ENCODE data around the gene LLPH. TPM values are rescaled to one million over a fixed set of nuclear protein-coding genes. Genes with fewer than 3 reads are reported as not detected.

LLPH gene
- total and polyA plus RNA-seq, 2 donors from 2014 or later = 21.9 to 28.7 TPM

GRCh38 chr12:66107451-66107915, 23.1 kb downstream of the LLPH start:
- H3K36me3 ChIP-seq (ENCODE audit: control insufficient read depth in 2 of 3, insufficient read depth in 3 of 3, low read length in 3 of 3) = no peaks in the 10 kb centered on the region
- no peaks in the 10 kb centered on the region for H3K27me3 ChIP-seq (ENCODE audit: control insufficient read depth, insufficient read depth, low read length)
- H3K4me3 ChIP-seq (ENCODE audit: low read length in 3 of 3) = no peak overlapping the region
- peak; percentile 75 for TF ChIP-seq CTCF (IDR thresholded peaks at IDR 0.05; ENCODE audit: borderline replicate concordance, extremely low read depth, insufficient read depth)
- peak in 4 of 5 donors; percentile 69 to 96 (median 86) for DNase-seq
- no peak overlapping the region for H3K27ac ChIP-seq (ENCODE audit: low read depth in 2 of 2, low read length in 2 of 2)
- peak overlapping the region in 1 of 3 donors; percentile 12 for H3K9ac ChIP-seq (ENCODE audit: low read length in 3 of 3)
- no peaks in the 10 kb centered on the region for H3K9me3 ChIP-seq (ENCODE audit: control insufficient read depth in 2 of 3, insufficient read depth in 1 of 3, low read length in 3 of 3)
- FAIRE-seq = peak; percentile 17
- no peaks in the 10 kb centered on the region for H3K4me1 ChIP-seq (ENCODE audit: control insufficient read depth in 2 of 3, insufficient read depth in 2 of 3, low read depth in 1 of 3, low read length in 3 of 3)
- intact Hi-C loops (cut with DNase I) = no loop called here

DNA sequence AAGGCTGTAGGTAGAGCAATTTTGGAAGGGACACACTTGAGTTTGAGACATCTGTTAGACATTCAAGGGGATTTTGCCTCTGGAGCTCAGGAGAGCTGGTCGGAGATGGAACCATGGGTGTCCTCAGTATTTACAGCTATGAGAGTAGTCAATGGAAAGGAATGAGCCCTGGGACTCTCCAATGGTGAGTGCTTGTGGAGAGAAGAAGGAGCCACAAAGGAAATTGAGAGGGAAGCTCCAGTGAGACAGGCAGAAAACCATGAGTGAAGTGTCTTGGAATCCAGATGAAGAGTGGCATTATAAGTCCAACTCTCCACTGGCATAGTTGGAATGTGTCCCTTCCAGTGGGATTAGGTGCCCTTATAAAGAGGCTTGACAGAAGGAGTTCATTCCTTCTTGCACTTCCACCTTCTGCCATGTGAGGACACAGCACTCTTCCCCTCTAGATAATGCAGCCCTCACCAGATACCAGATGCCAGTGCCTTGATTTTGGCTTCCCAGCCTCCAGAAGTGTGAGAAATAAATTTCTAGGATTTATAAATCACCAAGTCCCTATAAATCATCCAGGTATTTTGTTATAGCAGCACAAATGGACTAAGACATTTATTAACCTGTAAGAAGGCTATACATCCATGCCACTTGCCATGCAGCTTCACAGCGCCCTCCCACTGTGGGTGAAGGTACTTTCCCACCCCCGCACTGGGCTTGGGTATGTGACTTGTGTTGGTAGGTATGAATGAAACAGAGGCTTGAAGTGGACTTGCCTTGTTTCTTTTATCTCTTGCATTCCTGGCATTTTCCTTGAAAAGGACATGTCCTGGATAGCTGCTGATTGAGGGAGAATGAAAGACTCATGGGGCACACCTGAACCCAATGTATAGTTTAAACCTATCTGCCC, 27.3 kb downstream of the LLPH start:
- no peak for DNase-seq
- Histone ChIP-seq H3K27me3 (ENCODE audit: control insufficient read depth, insufficient read depth, low read length) (no peaks in the 10 kb centered on the region), H3K9ac (ENCODE audit: low read length in 3 of 3) (no peak overlapping the region), H3K4me3 (ENCODE audit: low read length in 3 of 3) (no peak overlapping the region), H3K36me3 (ENCODE audit: control insufficient read depth in 2 of 3, insufficient read depth in 3 of 3, low read length in 3 of 3) (no peaks in the 10 kb centered on the region), H3K27ac (ENCODE audit: low read depth in 2 of 2, low read length in 2 of 2) (no peak overlapping the region), H3K9me3 (ENCODE audit: control insufficient read depth in 2 of 3, insufficient read depth in 1 of 3, low read length in 3 of 3) (no peaks in the 10 kb centered on the region), H3K4me1 (ENCODE audit: control insufficient read depth in 2 of 3, insufficient read depth in 2 of 3, low read depth in 1 of 3, low read length in 3 of 3) (no peaks in the 10 kb centered on the region)
- no peak for FAIRE-seq
- no peak for TF ChIP-seq CTCF (IDR thresholded peaks at IDR 0.05; ENCODE audit: borderline replicate concordance, extremely low read depth, insufficient read depth)
- intact Hi-C loops (cut with DNase I) = no loop called here

DNA sequence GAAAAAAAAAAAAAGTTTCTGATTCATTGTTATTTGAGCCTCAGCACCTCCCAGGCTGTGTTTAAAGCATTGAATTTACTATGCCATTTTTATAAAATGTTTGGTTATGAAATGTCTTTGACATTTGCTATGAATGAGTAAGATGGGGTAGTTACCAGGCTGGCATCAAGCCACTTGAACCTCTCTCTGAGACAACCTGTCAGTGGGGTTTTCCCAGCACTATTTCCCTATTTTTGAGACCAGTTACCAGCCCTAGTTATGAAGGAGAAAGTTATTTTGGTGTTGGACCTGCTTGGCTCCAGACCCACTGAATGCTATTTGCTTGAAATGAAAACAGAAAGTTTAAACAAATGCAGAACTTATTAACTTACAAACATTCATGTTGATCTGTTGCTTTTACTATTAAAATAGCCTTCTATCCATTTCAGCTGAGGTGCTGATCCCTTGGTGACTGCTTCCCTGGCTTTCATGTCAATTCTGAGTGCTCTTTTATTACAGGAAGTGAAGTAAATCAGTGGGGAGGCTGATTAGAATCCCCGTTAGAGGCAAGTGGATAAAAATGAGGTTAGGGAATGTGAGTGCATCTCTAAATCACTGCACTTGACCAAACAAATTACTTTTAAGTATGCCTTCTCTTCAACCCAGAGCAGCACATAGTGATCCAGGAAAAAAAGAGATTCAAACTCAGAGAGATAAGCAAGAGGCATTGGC, 37.8 kb downstream of the LLPH start:
- Histone ChIP-seq H3K36me3 (ENCODE audit: control insufficient read depth in 2 of 3, insufficient read depth in 3 of 3, low read length in 3 of 3) (no peaks in the 10 kb centered on the region), H3K9me3 (ENCODE audit: control insufficient read depth in 2 of 3, insufficient read depth in 1 of 3, low read length in 3 of 3) (no peaks in the 10 kb centered on the region), H3K27me3 (ENCODE audit: control insufficient read depth, insufficient read depth, low read length) (no peaks in the 10 kb centered on the region), H3K4me3 (ENCODE audit: low read length in 3 of 3) (no peak overlapping the region), H3K4me1 (ENCODE audit: control insufficient read depth in 2 of 3, insufficient read depth in 2 of 3, low read depth in 1 of 3, low read length in 3 of 3) (no peaks in the 10 kb centered on the region), H3K27ac (ENCODE audit: low read depth in 2 of 2, low read length in 2 of 2) (no peak overlapping the region), H3K9ac (ENCODE audit: low read length in 3 of 3) (no peak overlapping the region)
- FAIRE-seq = no peak
- no peak for TF ChIP-seq CTCF (IDR thresholded peaks at IDR 0.05; ENCODE audit: borderline replicate concordance, extremely low read depth, insufficient read depth)
- DNase-seq = peak in 3 of 5 donors; percentile 27 to 87 (median 82)
- intact Hi-C loops (cut with DNase I) = no loop called here

Data from kidney (tissue), 14 donors.